GM10847 (cell line): Measurements from ENCODE around the gene ADGRE1.

Experiments used
- POLR2A ChIP-seq: IDR thresholded peaks from 2 replicates; pipeline ENCODE4 v1.6.1; 2011; ENCODE audit not compliant: insufficient read length; ENCODE audit errors: extremely low read depth

ADGRE1 gene, protein sequence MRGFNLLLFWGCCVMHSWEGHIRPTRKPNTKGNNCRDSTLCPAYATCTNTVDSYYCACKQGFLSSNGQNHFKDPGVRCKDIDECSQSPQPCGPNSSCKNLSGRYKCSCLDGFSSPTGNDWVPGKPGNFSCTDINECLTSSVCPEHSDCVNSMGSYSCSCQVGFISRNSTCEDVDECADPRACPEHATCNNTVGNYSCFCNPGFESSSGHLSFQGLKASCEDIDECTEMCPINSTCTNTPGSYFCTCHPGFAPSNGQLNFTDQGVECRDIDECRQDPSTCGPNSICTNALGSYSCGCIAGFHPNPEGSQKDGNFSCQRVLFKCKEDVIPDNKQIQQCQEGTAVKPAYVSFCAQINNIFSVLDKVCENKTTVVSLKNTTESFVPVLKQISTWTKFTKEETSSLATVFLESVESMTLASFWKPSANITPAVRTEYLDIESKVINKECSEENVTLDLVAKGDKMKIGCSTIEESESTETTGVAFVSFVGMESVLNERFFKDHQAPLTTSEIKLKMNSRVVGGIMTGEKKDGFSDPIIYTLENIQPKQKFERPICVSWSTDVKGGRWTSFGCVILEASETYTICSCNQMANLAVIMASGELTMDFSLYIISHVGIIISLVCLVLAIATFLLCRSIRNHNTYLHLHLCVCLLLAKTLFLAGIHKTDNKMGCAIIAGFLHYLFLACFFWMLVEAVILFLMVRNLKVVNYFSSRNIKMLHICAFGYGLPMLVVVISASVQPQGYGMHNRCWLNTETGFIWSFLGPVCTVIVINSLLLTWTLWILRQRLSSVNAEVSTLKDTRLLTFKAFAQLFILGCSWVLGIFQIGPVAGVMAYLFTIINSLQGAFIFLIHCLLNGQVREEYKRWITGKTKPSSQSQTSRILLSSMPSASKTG

DNA sequence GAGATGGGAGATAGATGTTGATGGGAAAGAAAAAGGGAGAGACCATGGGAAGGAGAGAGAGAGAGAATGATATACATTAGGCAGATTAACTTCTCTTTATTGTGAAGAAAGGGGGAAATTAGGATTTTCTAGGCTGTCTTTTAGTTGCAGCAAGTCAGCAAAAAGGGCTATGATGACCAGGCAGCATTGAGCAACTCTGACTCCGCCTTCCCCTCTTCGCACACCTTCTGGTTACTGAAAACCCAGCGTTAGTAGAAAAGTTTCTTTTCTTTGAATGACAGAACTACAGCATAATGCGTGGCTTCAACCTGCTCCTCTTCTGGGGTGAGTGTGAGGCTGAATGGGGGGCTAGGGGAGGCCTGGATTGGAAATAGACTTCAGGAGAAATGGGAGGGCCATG lies at the start of gene ADGRE1:
Gene ADGRE1, plus strand, starts transcription at position 264 of the 400 bp plus-strand sequence. Its CDS starts 30 bp downstream, at position 294.
- TF ChIP-seq POLR2A: no peak

DNA sequence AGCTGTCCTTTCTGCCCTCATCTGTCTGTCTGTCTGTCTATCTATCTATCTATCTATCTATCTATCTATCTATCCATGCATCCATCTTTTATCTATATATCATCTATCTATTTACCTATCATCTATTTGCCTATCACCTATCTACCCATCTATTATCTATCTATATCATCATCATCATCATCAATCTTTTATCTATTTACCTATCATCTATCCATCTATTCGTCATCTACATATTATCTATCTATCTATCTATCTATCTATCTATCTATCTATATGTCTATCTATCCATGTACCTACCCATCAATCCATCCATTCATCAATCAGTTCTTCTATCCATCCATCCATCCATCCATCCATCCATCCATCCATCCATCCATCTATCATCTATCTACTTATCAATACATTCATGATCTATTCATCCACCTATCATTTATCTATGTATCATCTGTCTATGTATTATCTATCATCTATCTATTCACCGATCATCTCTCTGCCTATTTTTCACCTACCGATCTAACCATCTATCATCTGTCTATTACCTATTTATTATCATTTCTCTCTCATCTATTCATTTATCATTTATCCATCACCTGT lies 49.2 kb upstream of the ADGRE1 start:
- no peak for TF ChIP-seq POLR2A

- TF ChIP-seq POLR2A: no peak
Observed at GRCh38 chr19:6842871-6843607, 44.3 kb upstream of the ADGRE1 start.

DNA sequence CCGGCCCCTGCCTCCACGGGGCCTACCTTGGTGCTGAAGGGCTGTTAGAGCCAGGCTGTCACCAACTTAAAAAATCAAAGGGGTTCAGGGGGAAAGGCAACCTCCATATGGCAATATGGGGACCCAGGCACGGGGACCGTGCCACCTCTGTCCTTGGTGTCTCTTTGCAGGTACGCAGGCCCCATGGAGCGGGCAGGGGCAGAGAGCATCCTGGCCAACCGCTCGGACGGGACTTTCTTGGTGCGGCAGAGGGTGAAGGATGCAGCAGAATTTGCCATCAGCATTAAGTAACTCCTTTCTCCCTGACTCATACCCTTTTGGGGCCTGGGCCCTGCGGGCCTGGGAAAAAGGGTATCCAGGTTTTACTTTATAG lies 39.6 kb upstream of the ADGRE1 start:
- TF ChIP-seq POLR2A: no peak

GRCh38 chr19:6848986-6849385 lies 38.4 kb upstream of the ADGRE1 start:
- TF ChIP-seq POLR2A: no peak

DNA sequence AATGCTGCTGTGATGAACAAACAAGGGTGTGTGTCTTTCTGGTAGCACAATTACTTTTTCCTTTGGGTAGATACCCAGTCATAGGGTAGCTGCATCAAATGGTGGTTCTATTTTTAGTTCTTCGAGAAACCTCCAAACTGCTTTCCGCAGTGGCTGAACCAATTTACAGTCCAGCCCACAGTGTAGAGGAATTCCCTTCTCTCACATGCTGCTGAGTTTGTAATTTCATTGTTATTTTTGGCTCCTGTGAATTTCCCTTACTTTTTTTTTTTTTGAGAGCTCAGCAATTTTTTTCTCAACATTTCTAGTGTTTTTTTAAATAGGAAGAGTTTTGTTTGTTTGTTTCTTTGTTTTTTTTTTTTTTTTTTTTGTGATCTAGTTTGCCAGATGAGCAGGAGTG lies 37.5 kb upstream of the ADGRE1 start:
- TF ChIP-seq POLR2A: no peak

GRCh38 chr19:6851359-6851758 lies 36.0 kb upstream of the ADGRE1 start:
- no peak for TF ChIP-seq POLR2A

DNA sequence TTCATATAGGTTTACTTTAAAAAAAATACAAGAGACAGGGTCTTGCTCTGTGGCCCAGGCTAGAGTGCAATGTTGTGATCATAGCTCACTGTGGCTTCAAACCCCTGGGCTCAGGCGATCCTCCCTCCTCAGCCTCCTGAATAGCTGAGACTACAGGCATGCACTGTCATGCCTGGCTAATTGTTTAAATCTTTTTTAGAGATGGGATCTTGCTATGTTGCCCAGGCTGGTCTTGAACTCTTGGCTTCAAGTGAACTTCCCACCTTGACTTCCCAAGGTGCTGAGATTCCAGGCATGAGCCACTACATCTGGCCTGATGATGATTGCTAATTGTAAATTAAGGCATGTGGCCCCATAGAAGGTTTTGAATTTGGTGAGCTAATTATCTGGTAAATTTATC lies 35.4 kb upstream of the ADGRE1 start:
- TF ChIP-seq POLR2A: no peak

DNA sequence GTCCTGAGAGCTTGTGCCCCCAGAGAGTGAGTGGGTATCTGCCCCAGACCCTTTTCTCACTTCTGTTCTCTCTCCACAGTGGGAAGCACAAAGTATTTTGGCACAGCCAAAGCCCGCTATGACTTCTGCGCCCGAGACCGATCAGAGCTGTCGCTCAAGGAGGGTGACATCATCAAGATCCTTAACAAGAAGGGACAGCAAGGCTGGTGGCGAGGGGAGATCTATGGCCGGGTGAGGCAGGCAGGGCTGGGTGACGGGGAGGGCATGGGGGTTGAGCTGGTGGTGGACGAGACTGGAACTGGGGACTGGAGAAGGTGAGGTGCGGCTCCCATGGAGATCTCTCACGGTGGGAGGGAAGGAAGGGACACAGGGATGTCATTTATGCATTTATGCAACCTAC lies 33.5 kb upstream of the ADGRE1 start:
- TF ChIP-seq POLR2A: no peak

DNA sequence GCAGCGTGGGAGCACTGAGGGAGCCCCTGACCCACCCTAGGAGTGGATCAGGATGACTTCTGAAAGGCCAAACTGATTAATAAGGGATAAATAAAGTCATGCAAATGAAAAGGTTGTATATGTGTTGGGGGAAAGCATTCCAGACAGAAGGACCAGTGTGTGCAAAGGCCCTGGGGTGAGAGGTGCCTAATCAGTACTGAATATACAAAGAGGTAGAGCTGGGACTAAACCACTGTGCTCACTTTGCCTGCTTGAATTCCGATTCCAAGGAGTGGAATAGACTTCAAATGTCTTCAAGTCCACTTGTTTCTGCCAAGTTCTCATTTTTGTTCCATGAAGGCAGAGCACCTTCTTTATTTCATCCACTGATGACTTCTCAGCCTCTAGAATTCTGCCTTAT lies 32.6 kb upstream of the ADGRE1 start:
- no peak for TF ChIP-seq POLR2A

GRCh38 chr19:6856749-6857372 lies 30.5 kb upstream of the ADGRE1 start:
- no peak for TF ChIP-seq POLR2A

DNA sequence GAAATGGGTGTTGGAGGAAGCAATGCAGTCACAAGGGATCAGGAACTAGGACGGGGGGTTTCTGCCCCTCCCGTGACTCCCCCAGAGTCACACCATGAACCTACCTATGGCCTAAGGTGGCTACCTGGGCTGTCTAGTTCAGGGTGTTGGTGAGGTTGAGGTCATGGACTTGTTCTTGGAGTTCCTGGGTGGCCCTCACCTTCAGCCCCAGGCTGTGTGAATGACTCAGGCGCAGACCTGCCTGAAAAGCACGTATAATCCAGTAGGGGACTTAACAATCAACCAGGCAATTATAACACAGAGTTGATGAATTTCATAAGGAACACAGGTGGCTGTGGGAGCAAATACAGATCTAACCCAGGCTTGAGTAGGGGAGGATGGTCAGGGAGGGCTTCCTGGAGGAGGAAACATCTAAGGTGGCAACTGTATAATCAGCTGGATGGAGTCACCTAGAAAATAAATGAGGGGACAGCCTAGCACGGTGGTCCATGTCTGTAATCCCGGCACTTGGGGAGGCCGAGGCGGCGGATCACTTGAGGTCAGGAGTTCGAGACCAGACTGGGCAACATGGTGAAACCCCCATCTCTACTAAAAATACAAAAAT lies 25.6 kb upstream of the ADGRE1 start:
- no peak for TF ChIP-seq POLR2A

- TF ChIP-seq POLR2A: no peak
Observed at GRCh38 chr19:6862673-6863078, 24.7 kb upstream of the ADGRE1 start.

GRCh38 chr19:6864325-6864940 lies 22.9 kb upstream of the ADGRE1 start:
- no peak for TF ChIP-seq POLR2A

DNA sequence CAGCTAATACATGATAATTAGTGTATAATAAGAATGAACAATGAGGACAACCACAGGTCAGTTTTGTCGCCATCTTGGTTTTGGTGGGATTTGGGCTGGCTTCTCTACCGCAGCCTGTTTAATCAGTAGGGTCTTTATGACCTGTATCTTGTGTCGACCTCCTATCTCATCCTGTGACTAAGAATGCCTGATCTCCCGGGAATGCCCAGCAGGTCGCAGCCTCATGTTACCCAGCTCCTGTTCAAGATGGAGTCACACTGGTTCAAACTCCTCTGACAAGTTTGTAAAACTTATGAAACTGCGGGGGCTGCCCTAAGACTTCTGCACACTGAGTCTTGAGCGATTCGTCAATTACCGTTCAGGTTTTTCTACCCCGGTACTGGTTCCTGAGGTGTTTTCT lies 21.5 kb upstream of the ADGRE1 start:
- TF ChIP-seq POLR2A: no peak
